GM18502 (cell line): ENCODE measurements around the gene ZNF471.

ENCODE experiments used
- ATAC-seq: cut with Tn5 transposase; IDR thresholded peaks from one replicate; pipeline ENCODE4 v1.9.1; 2021; ENCODE audit warnings: mild to moderate bottlenecking; ENCODE audit not compliant: unreplicated experiment, poor library complexity

Gene ZNF471

GRCh38 chr19:56572589-56572988 is 64.9 kb downstream of the ZNF471 start:
- ATAC-seq, result no peak

- no peak for ATAC-seq
Observed at GRCh38 chr19:56573914-56574313, 66.3 kb downstream of the ZNF471 start.

- no peak for ATAC-seq
Observed at GRCh38 chr19:56577719-56578602, 70.3 kb downstream of the ZNF471 start.
